ENCODE measurements around the gene COL13A1. TPM values are rescaled to one million over a fixed set of nuclear protein-coding genes. Genes with fewer than 3 reads are reported as not detected.
A peak's percentile ranks its signal among the peaks of the same experiment; 100 is the strongest.

The COL13A1 gene
- total RNA-seq, 4 donors from 2014 or later: 1.2 to 4.2 (median 2.6) TPM

DNA sequence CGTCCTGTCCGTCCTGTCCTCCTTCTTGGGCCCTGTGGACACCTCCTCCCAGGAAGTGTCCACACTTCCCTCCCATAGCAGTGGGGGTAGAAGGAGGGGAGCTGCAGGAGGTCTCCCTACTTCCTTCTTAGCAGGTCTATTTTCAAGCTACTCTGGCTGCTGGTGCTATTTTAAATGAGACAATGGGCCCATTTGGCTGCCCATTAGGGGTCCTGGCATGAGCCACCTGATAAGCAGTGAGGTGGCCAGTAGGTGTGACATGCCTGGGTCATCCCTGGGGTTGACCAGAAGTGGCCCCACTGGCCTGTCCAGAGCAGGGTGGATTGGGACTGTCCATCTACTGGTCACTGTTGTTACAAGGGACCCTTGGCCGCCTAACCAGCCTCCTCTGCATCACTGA, 75.2 kb downstream of the COL13A1 start:
- DNase-seq (ENCODE audit: extremely low spot score): no peak

DNA sequence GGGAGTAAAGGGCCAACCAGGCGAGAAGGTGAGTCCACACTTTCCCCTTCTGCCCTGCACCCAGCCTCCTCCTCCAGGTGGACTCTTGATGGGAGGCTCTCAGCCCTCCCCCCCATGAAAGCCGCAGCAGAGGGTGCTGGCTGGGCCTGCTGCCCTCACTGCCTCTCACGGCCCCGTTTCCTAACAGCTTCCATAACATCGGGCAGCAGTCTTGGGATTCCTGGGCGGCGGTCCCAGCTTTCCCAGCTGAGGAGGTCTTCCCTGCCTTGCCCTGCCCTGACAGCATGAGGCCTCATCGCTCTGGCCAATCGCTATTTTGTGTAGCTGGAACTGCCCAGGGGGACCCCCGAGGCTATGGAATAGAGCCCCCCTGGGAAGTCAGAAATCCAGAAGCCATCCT, 76.3 kb downstream of the COL13A1 start:
- 68% methylated on average over 10 of the region's 10 CpGs for WGBS
- intact Hi-C loops (cut with DNase I): no loop called here

More for the DNA sequence above, 75.2 kb downstream of the COL13A1 start:
- H3K27me3 ChIP-seq: no peaks in the 10 kb centered on the region
- TF ChIP-seq POLR2AphosphoS5 (IDR thresholded peaks at IDR 0.05) (no peak), EP300 (IDR thresholded peaks at IDR 0.05) (no peak), POLR2A (IDR thresholded peaks at IDR 0.05; ENCODE audit: low read depth) (no peak)
- TF ChIP-seq, protein P1, sequence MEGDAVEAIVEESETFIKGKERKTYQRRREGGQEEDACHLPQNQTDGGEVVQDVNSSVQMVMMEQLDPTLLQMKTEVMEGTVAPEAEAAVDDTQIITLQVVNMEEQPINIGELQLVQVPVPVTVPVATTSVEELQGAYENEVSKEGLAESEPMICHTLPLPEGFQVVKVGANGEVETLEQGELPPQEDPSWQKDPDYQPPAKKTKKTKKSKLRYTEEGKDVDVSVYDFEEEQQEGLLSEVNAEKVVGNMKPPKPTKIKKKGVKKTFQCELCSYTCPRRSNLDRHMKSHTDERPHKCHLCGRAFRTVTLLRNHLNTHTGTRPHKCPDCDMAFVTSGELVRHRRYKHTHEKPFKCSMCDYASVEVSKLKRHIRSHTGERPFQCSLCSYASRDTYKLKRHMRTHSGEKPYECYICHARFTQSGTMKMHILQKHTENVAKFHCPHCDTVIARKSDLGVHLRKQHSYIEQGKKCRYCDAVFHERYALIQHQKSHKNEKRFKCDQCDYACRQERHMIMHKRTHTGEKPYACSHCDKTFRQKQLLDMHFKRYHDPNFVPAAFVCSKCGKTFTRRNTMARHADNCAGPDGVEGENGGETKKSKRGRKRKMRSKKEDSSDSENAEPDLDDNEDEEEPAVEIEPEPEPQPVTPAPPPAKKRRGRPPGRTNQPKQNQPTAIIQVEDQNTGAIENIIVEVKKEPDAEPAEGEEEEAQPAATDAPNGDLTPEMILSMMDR (IDR thresholded peaks at IDR 0.05): no peak
- no peaks in the 10 kb centered on the region for H3K9me3 ChIP-seq
- H3K36me3 ChIP-seq: no peaks in the 10 kb centered on the region
- intact Hi-C loops (cut with DNase I): no loop called here
- H3K27ac ChIP-seq (replicated peaks in 1 of 4): no peak overlapping the region
- H3K4me3 ChIP-seq: no peak overlapping the region
- WGBS: 86% methylated on average over 3 of the region's 3 CpGs
- peaks cover 0 to 24% (median 18%) of the 10 kb centered on the region in 4 donors for H3K4me1 ChIP-seq

DNA sequence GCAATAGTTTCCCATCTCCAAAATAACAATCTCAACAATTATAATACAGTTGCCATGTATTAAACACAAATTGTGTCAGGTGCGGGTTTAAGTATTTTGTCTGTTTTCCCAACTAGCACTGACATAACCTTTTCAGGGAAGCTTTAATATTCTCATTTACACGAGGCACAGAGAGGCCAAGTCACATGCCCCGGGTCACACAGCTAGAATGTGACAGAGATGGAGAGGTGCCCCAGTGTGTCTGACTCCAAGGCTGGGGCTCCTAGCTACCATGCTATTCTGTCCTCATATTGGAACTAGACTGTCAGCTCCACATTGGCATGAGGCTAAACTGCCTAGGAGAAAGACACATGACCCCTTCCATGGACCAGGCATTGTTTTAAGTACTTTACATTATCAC, 77.2 kb downstream of the COL13A1 start:
- Histone ChIP-seq H3K4me1 (peaks cover 0 to 24% (median 21%) of the 10 kb centered on the region in 4 donors), H3K27ac (replicated peaks in 1 of 4) (no peak overlapping the region), H3K36me3 (no peaks in the 10 kb centered on the region), H3K27me3 (no peaks in the 10 kb centered on the region), H3K9me3 (no peaks in the 10 kb centered on the region), H3K4me3 (no peak overlapping the region)
- 86% methylated on average over 3 of the region's 3 CpGs for WGBS
- no peak for TF ChIP-seq POLR2A (IDR thresholded peaks at IDR 0.05; ENCODE audit: low read depth)
- TF ChIP-seq EP300 (IDR thresholded peaks at IDR 0.05): no peak
- TF ChIP-seq, protein P1 (IDR thresholded peaks at IDR 0.05): no peak
- no peak for TF ChIP-seq POLR2AphosphoS5 (IDR thresholded peaks at IDR 0.05)
- intact Hi-C loops (cut with DNase I): no loop called here
- no peak for DNase-seq (ENCODE audit: extremely low spot score)

More for the DNA sequence above, 76.3 kb downstream of the COL13A1 start:
- Histone ChIP-seq H3K36me3 (no peaks in the 10 kb centered on the region), H3K9me3 (no peaks in the 10 kb centered on the region), H3K27me3 (no peaks in the 10 kb centered on the region), H3K4me3 (no peak overlapping the region), H3K27ac (replicated peaks in 1 of 4) (peak overlapping the region in 1 of 4 donors; percentile 18), H3K4me1 (peaks cover 0 to 24% (median 18%) of the 10 kb centered on the region in 4 donors)
- TF ChIP-seq POLR2A (IDR thresholded peaks at IDR 0.05; ENCODE audit: low read depth) (no peak), POLR2AphosphoS5 (IDR thresholded peaks at IDR 0.05) (no peak), EP300 (IDR thresholded peaks at IDR 0.05) (no peak)
- TF ChIP-seq, protein P1 (IDR thresholded peaks at IDR 0.05): no peak
- DNase-seq (ENCODE audit: extremely low spot score): no peak

DNA sequence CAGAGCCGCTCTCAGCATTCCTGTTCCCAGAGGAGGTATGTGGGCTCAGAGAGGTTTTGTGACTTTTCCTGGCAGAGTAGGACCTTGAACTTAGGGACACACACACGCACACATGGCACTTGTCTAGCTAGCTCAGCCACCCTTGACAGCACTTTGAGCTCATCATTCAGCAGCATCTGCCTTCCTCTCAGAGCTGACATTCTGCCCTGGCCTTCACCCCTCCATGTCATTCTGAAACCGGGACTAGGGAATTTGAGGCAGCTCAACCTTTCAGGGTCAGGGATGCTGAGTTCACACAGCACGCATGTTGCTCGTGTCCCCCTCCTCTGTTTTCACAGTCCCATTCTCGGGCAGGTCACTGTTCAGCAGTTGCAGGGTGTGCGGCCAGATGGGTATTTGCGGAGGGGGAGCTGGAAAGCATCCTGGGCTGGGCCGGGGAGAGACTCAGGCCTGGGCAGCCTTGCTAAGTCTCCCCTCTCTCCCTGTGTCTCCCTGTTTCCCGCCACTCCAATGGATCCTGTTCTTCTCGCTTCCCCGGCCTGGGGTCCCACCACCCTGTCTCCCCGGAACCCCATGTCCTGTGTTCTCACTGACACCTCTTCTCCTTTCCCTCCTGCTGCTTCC, 78.0 kb downstream of the COL13A1 start:
- no peak overlapping the region for H3K4me3 ChIP-seq
- H3K9me3 ChIP-seq: no peaks in the 10 kb centered on the region
- H3K27me3 ChIP-seq: no peaks in the 10 kb centered on the region
- no peaks in the 10 kb centered on the region for H3K36me3 ChIP-seq
- H3K4me1 ChIP-seq: peaks cover 0 to 26% (median 22%) of the 10 kb centered on the region in 4 donors
- H3K27ac ChIP-seq (replicated peaks in 1 of 4): no peak overlapping the region
- no peak for DNase-seq (ENCODE audit: extremely low spot score)
- 70% methylated on average over 13 of the region's 13 CpGs for WGBS
- intact Hi-C loops (cut with DNase I): no loop called here
- TF ChIP-seq, protein P1 (IDR thresholded peaks at IDR 0.05): no peak
- no peak for TF ChIP-seq POLR2A (IDR thresholded peaks at IDR 0.05; ENCODE audit: low read depth)
- TF ChIP-seq EP300 (IDR thresholded peaks at IDR 0.05): no peak
- no peak for TF ChIP-seq POLR2AphosphoS5 (IDR thresholded peaks at IDR 0.05)
